ENCODE results near the gene RAD54L. TPM values are rescaled to one million over a fixed set of nuclear protein-coding genes. Genes with fewer than 3 reads are reported as not detected.

Gene RAD54L
- total and polyA plus RNA-seq, 8 donors: 4.8 to 16.5 (median 10.8) TPM

- H3K27ac ChIP-seq: peak within 1 kb of the TSS; percentile 96 to 98
- H3K36me3 ChIP-seq: peaks cover 0 to 7% of the 10 kb centered on the region in 2 donors
- no peak for TF ChIP-seq CTCF (IDR thresholded peaks at IDR 0.05)
- DNase-seq: peak; percentile 95 to 97 (median 96)
- H3K9me3 ChIP-seq: no peaks in the 10 kb centered on the region
- H3K4me3 ChIP-seq: peak within 1 kb of the TSS; percentile 89 to 94
- H3K4me1 ChIP-seq: peaks cover 21 to 62% of the 10 kb centered on the region in 2 donors
- peak; percentile 90 for ATAC-seq
- H3K27me3 ChIP-seq: no peaks in the 10 kb centered on the region
- intact Hi-C loops (cut with DNase I): no loop called here
These were observed 55.7 kb downstream of the RAD54L start, which contains the start of the genes LRRC41 and UQCRH for GRCh38 chr1:46303038-46303871. Gene LRRC41 (minus strand): TSS chr1:46303616. CDS start chr1:46303322, 294 bp downstream. Gene UQCRH (plus strand): TSS chr1:46303698. CDS start chr1:46303767, 69 bp downstream.

GRCh38 chr1:46303872-46304326 lies 56.3 kb downstream of the RAD54L start:
- Histone ChIP-seq H3K27ac (peak overlapping the region; percentile 96 to 98), H3K9me3 (no peaks in the 10 kb centered on the region), H3K27me3 (no peaks in the 10 kb centered on the region), H3K36me3 (peaks cover 0 to 7% of the 10 kb centered on the region in 2 donors), H3K4me1 (peaks cover 21 to 68% of the 10 kb centered on the region in 2 donors), H3K4me3 (peak overlapping the region; percentile 89 to 94)
- TF ChIP-seq CTCF (IDR thresholded peaks at IDR 0.05): no peak
- peak; percentile 0 for ATAC-seq
- intact Hi-C loops (cut with DNase I): no loop called here
- DNase-seq: no peak

- ATAC-seq: no peak
- Histone ChIP-seq H3K4me3 (no peak overlapping the region), H3K4me1 (peaks cover 12 to 66% of the 10 kb centered on the region in 2 donors), H3K27me3 (no peaks in the 10 kb centered on the region), H3K27ac (no peak overlapping the region), H3K9me3 (no peaks in the 10 kb centered on the region), H3K36me3 (peaks cover 0 to 29% of the 10 kb centered on the region in 2 donors)
- no peak for DNase-seq
- intact Hi-C loops (cut with DNase I): no loop called here
- TF ChIP-seq CTCF (IDR thresholded peaks at IDR 0.05): no peak
These were observed 58.6 kb downstream of the RAD54L start for GRCh38 chr1:46306159-46306530.

- ATAC-seq (no peak), DNase-seq (no peak)
- Histone ChIP-seq H3K36me3 (peaks cover 0 to 64% of the 10 kb centered on the region in 2 donors), H3K27ac (peak overlapping the region in 1 of 2 donors; percentile 8), H3K9me3 (no peaks in the 10 kb centered on the region), H3K4me1 (peaks cover 4 to 52% of the 10 kb centered on the region in 2 donors), H3K4me3 (no peak overlapping the region), H3K27me3 (no peaks in the 10 kb centered on the region)
- intact Hi-C loops (cut with DNase I): no loop called here
- no peak for TF ChIP-seq CTCF (IDR thresholded peaks at IDR 0.05)
These were observed 62.0 kb downstream of the RAD54L start for GRCh38 chr1:46309401-46310159.

GRCh38 chr1:46310321-46310720 lies 62.8 kb downstream of the RAD54L start:
- DNase-seq: no peak
- ATAC-seq: no peak
- no peaks in the 10 kb centered on the region for H3K9me3 ChIP-seq
- H3K36me3 ChIP-seq: peaks cover 0 to 70% of the 10 kb centered on the region in 2 donors
- no peak overlapping the region for H3K27ac ChIP-seq
- no peak overlapping the region for H3K4me3 ChIP-seq
- no peaks in the 10 kb centered on the region for H3K27me3 ChIP-seq
- peaks cover 0 to 44% of the 10 kb centered on the region in 2 donors for H3K4me1 ChIP-seq
- no peak for TF ChIP-seq CTCF (IDR thresholded peaks at IDR 0.05)
- intact Hi-C loops (cut with DNase I): no loop called here
